T-helper 1 cell treated with Interleukin-12 subunit alpha and Interleukin-12 subunit beta and Interleukin-4 antibody, amounts not matched to agents 30 μg/mL and 1 μg/mL, for 36 hours (primary cell): ENCODE data around the gene ROS1.

ENCODE experiments used
- H3K27ac Mint-ChIP-seq: one replicate; pipeline ENCODE4 v1.8.0; 2021; ENCODE audit warnings: mild to moderate bottlenecking, mixed read lengths
- H3K27me3 Mint-ChIP-seq: one replicate; pipeline ENCODE4 v1.8.0; 2021; ENCODE audit warnings: low read depth, mixed read lengths
- H3K36me3 Mint-ChIP-seq: one replicate; pipeline ENCODE4 v1.8.0; 2021; ENCODE audit warnings: low read depth, mixed read lengths
- H3K4me1 Mint-ChIP-seq: one replicate; pipeline ENCODE4 v1.8.0; 2021; ENCODE audit warnings: low read depth, mixed read lengths
- H3K4me3 Mint-ChIP-seq: one replicate; pipeline ENCODE4 v1.8.0; 2021; ENCODE audit warnings: mild to moderate bottlenecking, moderate library complexity, mixed read lengths
- H3K9me3 Mint-ChIP-seq: one replicate; pipeline ENCODE4 v1.8.0; 2021; ENCODE audit warnings: mixed read lengths

The ROS1 gene

DNA sequence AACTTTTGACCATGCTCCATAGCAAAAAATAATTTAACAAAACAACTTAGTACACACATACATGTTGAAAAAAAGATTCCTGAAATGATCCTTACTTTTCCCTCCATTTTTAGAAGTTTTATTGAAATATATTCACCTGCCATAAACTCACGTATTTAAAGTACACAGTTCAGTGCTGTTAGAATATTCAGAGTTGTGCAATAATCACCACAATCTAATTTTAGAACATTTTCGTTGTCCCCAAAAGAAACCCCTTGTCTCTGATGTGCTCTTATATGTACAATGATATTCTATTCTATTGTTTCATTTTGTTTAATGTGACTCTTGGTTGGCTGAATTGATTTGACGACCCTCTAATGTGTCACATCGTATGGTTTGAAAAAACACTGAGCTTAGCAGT, 15.9 kb downstream of the ROS1 start:
- peaks cover 14% of the 10 kb centered on the region for H3K27me3 Mint-ChIP-seq
- H3K27ac Mint-ChIP-seq: no peak overlapping the region
- H3K4me1 Mint-ChIP-seq: no peaks in the 10 kb centered on the region
- H3K4me3 Mint-ChIP-seq: no peak overlapping the region
- no peaks in the 10 kb centered on the region for H3K36me3 Mint-ChIP-seq
- no peaks in the 10 kb centered on the region for H3K9me3 Mint-ChIP-seq

DNA sequence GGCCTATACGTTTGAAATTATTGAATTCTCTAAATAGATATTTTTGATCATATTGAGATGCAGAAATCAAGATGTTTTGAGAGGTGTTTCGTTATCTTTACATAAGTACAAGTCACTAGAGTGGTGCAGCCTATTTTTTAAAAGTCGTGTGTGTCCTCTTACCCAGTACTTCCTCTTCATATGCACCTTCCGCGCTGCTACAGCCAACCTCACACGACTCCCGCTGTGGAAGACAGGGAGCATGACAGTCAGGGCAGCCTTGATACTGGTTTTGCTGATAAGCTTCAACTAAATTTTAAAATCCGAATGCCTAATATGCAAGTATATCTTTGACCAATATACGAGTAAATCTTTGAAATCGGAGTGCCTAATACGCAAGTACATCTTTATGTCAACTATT, 16.3 kb downstream of the ROS1 start:
- no peaks in the 10 kb centered on the region for H3K9me3 Mint-ChIP-seq

DNA sequence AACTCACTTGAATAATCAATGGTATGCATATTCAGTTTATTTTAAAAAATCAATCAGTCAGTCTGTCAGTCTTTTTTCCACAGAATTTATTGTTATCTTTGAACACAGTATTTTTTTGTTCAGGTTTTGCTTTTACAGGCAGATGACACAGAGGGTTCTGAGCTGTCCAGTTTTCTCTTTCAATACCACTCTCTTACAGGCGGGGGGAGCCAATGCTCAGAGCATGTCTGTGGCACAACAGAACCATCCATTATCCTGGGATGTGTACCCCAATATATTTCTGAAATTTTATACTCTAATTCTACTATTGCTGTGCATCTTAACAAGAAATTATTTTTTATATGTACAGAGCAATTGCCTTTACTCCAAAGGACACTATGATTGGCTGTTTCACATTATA, 21.2 kb downstream of the ROS1 start:
- H3K27ac Mint-ChIP-seq: no peak overlapping the region
- no peak overlapping the region for H3K4me3 Mint-ChIP-seq
- H3K4me1 Mint-ChIP-seq: no peaks in the 10 kb centered on the region
- no peaks in the 10 kb centered on the region for H3K9me3 Mint-ChIP-seq
- no peaks in the 10 kb centered on the region for H3K27me3 Mint-ChIP-seq
- H3K36me3 Mint-ChIP-seq: no peaks in the 10 kb centered on the region

More for the DNA sequence above, 16.3 kb downstream of the ROS1 start:
- Mint-ChIP-seq H3K27me3 (peaks cover 14% of the 10 kb centered on the region), H3K36me3 (no peaks in the 10 kb centered on the region), H3K27ac (no peak overlapping the region), H3K4me3 (no peak overlapping the region), H3K4me1 (no peaks in the 10 kb centered on the region)

DNA sequence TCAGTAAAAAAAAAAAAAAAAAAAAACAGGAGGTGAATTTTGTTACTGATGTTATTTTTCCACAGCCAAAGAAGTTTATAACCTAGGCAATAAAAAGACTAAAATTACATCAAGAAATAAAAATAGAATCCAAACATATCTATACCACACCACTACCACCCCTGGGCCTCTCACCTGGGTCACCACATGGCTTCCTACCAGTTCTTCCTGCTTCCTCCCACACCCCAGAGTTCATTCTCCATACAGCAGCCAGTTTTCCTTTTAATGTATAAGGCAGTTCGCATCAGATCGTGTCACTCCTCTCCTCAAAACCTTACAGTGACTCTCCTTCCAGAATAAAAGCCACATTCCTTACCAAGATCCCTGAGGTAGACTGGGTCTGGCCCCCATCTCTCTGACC, 23.9 kb downstream of the ROS1 start:
- Mint-ChIP-seq H3K27ac (no peak overlapping the region), H3K9me3 (no peaks in the 10 kb centered on the region), H3K27me3 (peaks cover 3% of the 10 kb centered on the region), H3K4me1 (no peaks in the 10 kb centered on the region), H3K4me3 (no peak overlapping the region), H3K36me3 (no peaks in the 10 kb centered on the region)

DNA sequence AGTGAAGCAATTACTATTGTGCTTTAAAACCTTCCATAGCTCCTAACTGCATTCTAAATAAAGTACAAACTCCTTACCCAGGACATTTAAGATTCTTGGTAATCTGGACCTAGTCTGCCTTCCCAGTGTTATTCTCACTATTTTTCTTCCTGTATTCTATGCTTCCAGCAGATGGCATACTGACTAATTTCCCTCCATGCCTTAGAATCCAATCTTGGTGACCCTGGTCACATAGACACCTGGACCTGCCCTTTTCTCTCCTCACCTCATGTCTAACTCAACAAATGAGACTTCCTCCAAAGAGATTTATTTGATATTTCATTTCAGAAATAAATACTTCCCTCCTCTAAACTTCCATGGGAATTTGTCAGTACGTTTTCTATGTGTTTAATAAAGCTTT, 25.8 kb downstream of the ROS1 start:
- no peak overlapping the region for H3K4me3 Mint-ChIP-seq
- H3K36me3 Mint-ChIP-seq: no peaks in the 10 kb centered on the region
- H3K27ac Mint-ChIP-seq: no peak overlapping the region
- peaks cover 3% of the 10 kb centered on the region for H3K27me3 Mint-ChIP-seq
- H3K4me1 Mint-ChIP-seq: no peaks in the 10 kb centered on the region
- H3K9me3 Mint-ChIP-seq: no peaks in the 10 kb centered on the region

DNA sequence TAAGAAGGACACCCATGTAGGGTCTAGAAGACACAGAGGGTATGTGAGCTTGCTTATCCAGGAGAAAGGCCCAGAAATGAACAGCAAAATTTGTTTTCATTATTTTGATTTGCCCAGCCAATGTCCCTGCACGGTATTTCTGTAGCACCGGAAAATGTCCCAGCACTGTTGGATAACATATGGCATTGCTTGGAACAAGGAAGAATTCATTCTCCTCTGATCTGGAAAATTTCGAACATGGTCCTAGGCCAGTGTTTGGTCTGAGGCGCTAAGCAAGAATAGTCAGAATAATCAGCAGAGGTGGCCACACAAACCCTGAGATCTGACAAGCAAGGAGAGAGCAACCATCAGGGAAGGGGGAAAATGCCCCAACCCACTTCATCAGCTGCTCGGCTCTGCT, 26.6 kb downstream of the ROS1 start:
- H3K4me1 Mint-ChIP-seq: no peaks in the 10 kb centered on the region
- H3K36me3 Mint-ChIP-seq: no peaks in the 10 kb centered on the region
- H3K27me3 Mint-ChIP-seq: peaks cover 3% of the 10 kb centered on the region
- H3K4me3 Mint-ChIP-seq: no peak overlapping the region
- H3K9me3 Mint-ChIP-seq: no peaks in the 10 kb centered on the region
- H3K27ac Mint-ChIP-seq: no peak overlapping the region

DNA sequence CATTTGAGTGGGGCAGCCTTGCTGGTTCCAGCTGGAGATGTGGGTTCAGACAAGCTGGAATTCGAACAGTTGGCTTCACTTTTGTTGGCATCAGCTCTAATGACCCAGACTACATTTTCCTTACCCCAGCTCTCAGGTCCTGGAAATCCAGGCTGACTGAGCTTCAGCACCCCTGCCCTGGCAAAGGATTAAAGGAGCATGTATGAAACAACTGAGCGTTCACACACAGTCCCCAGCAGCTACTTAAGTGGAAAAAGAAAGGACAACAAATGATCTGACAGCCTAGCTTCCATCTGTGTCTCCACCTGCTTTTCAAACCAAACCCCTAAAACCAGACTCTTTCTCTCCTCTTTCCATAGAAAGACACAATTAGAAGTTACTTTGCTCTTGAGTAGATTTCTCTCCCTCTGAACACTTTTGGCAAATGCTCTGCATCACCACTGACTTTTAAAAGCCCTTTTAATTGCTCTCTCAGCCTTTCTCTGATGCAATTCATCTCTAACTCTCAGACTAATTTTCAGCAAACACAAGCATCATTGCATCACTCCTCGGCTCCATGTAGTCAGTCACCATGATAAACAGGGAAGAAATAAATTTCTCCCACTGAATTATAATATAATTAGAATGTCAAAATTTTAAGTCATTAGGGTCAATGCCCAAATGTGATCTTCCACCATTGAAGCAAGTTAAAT, 28.1 kb downstream of the ROS1 start:
- no peaks in the 10 kb centered on the region for H3K36me3 Mint-ChIP-seq
- no peak overlapping the region for H3K4me3 Mint-ChIP-seq
- no peaks in the 10 kb centered on the region for H3K4me1 Mint-ChIP-seq
- H3K27me3 Mint-ChIP-seq: peaks cover 3% of the 10 kb centered on the region
- no peaks in the 10 kb centered on the region for H3K9me3 Mint-ChIP-seq
- no peak overlapping the region for H3K27ac Mint-ChIP-seq

DNA sequence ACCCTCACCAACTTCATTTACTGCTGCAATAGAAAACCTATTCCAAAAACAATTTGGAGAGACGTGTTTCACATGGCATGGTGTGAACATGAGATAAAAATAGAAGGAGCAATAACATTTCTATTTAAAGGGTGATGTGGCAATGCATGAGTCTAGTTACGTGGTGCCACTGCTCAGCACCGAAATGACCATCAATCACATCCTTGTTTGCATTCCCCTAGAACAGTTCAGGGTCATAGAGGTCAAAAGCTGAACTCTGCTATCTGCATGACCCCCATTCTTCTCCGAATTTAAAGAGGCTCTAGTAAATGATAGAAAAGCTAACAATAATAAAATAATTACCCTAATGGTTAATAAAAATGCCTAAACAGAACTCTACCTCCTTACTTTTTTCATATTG, 29.5 kb downstream of the ROS1 start:
- Mint-ChIP-seq H3K4me1 (no peaks in the 10 kb centered on the region), H3K27me3 (peaks cover 5% of the 10 kb centered on the region), H3K9me3 (no peaks in the 10 kb centered on the region), H3K4me3 (no peak overlapping the region), H3K36me3 (no peaks in the 10 kb centered on the region), H3K27ac (no peak overlapping the region)

DNA sequence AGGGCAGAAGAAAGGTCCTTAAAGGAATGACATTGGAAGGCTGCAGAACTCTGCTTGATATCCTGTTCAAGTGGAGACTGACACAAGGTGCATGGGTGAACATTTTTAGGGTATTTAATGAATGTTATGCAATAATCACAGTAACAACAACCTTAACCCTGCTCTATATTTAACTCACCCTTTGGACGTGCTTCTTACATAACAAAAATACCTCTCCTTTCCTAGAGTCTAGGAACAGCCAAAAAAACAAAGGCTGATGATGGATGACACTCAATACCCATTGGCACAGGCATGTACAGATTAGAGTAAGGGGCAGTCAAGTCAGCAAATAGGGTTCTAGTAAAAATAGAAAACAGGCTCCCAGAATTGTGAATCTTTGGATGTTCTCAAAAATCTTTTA, 30.6 kb downstream of the ROS1 start:
- H3K9me3 Mint-ChIP-seq: no peaks in the 10 kb centered on the region
- no peaks in the 10 kb centered on the region for H3K36me3 Mint-ChIP-seq
- H3K27me3 Mint-ChIP-seq: peaks cover 8% of the 10 kb centered on the region
- no peaks in the 10 kb centered on the region for H3K4me1 Mint-ChIP-seq
- H3K4me3 Mint-ChIP-seq: no peak overlapping the region
- no peak overlapping the region for H3K27ac Mint-ChIP-seq

DNA sequence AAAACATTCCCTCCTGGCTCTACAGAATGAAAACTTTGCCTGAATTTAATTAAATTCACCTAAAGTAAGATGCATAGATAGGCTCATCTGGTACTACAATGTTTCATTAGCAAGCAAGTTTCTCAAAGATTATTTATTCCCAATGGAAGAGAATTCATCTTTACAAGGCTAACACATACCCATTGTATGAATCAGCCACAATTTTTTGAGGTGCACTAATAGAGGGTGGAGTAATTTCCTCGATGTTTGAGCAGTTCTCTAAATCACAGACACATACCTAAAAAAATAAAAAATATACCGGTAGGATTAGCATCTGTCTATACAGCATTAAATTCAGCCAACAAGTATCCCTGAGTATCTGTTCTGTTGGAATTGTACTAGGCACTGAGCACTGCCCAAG, 32.7 kb downstream of the ROS1 start:
- Mint-ChIP-seq H3K9me3 (no peaks in the 10 kb centered on the region), H3K36me3 (no peaks in the 10 kb centered on the region), H3K27me3 (peaks cover 8% of the 10 kb centered on the region), H3K27ac (no peak overlapping the region), H3K4me3 (no peak overlapping the region), H3K4me1 (no peaks in the 10 kb centered on the region)

DNA sequence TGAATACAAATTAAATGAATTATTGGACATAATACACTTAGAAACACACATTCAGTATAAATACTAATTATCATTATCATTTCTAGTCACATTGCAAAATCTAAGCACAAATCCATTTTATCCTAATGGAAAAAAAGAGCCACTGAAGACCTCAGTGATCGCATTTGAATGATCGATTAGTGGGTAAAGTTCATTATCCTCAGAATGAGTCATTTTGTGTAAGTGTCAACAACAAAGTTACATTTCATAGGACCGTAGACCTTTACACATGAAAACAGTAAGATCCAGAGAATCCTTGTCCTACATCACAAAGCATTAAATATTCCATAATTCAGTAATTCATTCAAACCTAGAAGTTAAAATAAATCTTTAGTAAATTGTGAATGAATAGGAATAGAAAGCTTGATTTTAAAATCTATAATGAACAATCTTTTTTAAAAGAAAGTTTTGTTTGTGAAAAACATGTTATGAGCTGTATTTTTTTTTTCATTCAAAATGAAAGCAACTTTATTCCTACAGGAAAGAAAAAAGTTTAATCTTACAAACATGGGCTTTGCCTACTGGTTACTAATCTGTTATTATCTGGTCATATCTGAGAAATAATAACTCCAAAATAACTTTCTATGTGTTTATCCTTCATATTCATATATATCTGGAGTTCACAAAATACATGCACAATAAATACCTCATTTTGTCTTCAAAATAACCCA, 33.7 kb downstream of the ROS1 start:
- no peaks in the 10 kb centered on the region for H3K9me3 Mint-ChIP-seq
- H3K4me3 Mint-ChIP-seq: no peak overlapping the region

DNA sequence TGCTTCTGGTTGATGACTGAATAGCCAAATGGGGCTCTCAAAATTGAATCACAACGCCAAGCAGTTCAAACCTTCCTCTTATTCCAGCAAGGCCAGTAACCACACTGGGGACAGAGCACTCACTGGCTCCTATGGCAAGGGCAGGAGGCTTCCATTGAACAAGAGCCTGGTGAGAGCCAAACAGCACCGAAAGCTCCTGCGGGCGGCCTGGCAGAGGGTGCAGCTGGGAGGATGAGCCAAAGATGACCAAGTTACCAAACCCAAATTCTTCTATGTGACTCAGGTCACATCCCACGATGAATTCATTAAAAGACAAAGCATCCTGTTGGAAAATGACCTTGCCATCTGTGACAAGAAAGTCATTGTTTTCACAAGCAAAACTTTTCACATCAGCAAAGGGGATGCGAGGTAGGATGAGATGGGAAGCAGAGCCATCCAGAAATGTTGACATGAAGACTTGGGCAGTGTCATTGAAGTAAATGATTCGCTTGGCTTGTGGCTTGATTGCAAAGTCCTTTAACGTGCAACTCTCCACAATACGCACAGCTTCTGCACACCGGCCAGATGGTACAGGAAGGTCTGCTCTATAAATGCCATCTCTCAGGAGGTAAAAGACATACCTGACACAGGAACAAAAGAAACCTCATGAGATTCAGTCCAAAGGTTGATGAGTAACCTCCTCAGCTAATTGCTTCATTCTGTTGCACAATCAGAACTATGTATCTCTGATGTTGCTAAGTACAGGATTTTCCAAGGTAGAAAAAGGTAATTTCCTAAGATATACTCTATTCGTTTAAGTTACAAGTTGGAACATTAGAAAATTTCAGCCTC, 36.3 kb downstream of the ROS1 start:
- no peaks in the 10 kb centered on the region for H3K9me3 Mint-ChIP-seq
- peaks cover 5% of the 10 kb centered on the region for H3K27me3 Mint-ChIP-seq
- no peaks in the 10 kb centered on the region for H3K4me1 Mint-ChIP-seq
- H3K36me3 Mint-ChIP-seq: no peaks in the 10 kb centered on the region
- no peak overlapping the region for H3K27ac Mint-ChIP-seq
- no peak overlapping the region for H3K4me3 Mint-ChIP-seq

More for the DNA sequence above, 33.7 kb downstream of the ROS1 start:
- Mint-ChIP-seq H3K36me3 (no peaks in the 10 kb centered on the region), H3K27me3 (peaks cover 5% of the 10 kb centered on the region), H3K4me1 (no peaks in the 10 kb centered on the region), H3K27ac (no peak overlapping the region)

DNA sequence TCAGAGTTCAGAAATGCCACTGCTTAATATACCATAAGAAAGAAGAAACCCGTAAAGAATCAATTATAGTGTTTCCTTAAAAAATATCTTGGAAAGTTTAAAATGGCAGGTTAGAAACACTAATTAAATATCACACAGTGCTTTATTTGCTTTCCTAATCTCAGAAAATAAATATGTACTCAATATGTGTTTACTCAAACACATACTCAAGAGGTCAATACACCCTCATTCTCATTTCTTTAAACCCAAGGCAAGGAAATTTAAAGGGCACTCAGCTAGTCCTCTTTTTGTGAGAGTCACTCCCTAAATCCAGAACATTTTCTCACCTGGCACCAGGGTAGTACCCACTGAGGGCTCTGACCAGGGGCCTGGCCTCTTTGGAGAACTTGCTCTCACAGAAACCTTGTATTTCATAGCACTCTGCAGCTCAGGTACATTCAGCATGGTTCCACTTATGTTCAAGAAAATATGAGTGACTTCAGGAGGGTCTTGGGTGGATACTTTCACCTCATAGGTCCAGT, 38.2 kb downstream of the ROS1 start:
- no peak overlapping the region for H3K27ac Mint-ChIP-seq
- no peaks in the 10 kb centered on the region for H3K4me1 Mint-ChIP-seq
- H3K27me3 Mint-ChIP-seq: peaks cover 5% of the 10 kb centered on the region
- no peaks in the 10 kb centered on the region for H3K36me3 Mint-ChIP-seq
- H3K4me3 Mint-ChIP-seq: no peak overlapping the region
- no peaks in the 10 kb centered on the region for H3K9me3 Mint-ChIP-seq

DNA sequence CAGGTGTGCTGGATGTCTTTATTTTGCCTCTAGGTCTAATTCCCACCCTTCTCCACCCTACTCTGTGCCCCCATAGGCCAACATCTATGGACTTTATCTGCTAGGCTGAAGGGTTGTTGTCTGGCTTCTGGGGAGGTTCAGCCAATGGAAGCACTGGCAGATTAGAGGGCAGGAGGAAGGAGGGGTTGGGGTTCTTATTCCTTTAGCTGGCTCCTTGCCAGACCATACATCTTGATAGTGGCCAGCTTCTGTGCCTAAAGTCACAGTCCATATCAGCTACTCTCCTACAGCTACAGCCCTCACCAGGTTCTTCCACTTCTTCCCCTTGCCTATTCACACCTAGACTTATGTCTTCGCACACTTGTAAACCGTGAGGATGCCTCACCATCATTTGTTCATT, 41.1 kb downstream of the ROS1 start:
- peaks cover 3% of the 10 kb centered on the region for H3K27me3 Mint-ChIP-seq
- no peaks in the 10 kb centered on the region for H3K4me1 Mint-ChIP-seq

DNA sequence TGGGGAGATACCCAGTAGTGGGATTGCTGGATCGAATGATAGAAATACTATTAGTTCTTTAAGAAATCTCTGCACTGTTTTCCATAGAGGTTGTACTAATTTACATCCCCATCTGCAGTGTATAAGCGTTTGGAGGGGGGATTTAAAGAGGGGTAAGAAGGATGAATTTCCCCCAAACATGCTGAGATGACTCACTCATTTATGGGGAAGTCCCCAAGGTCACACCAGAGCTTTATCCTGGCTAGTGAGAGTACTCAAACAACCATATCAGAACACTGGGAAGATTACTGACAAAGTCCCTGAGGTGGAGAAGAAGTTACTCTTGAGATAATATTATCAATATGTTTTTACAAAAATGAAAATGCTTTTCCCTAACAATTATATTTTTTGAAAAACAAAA, 44.0 kb downstream of the ROS1 start:
- Mint-ChIP-seq H3K36me3 (no peaks in the 10 kb centered on the region), H3K27me3 (peaks cover 10% of the 10 kb centered on the region), H3K27ac (no peak overlapping the region), H3K9me3 (no peaks in the 10 kb centered on the region), H3K4me3 (no peak overlapping the region), H3K4me1 (no peaks in the 10 kb centered on the region)

More for the DNA sequence above, 41.1 kb downstream of the ROS1 start:
- H3K9me3 Mint-ChIP-seq: no peaks in the 10 kb centered on the region
- no peak overlapping the region for H3K4me3 Mint-ChIP-seq
- H3K36me3 Mint-ChIP-seq: no peaks in the 10 kb centered on the region
- no peak overlapping the region for H3K27ac Mint-ChIP-seq
